Neural cell (in vitro differentiated cells): ENCODE data around the gene GCK.

Experiments
- CTCF ChIP-seq: fragments of 450-650 bp; IDR thresholded peaks from 2 replicates; pipeline ENCODE4 v1.5.1; 2014; ENCODE audit warnings: antibody characterized with exemption, mild to moderate bottlenecking, moderate library complexity; ENCODE audit not compliant: poor library complexity, severe bottlenecking
- EP300 ChIP-seq: fragments of 450-650 bp; conservative IDR thresholded peaks from 2 replicates; pipeline ENCODE4 v1.6.1; 2014; ENCODE audit warnings: antibody characterized with exemption, mild to moderate bottlenecking, moderate library complexity; ENCODE audit not compliant: poor library complexity, severe bottlenecking
- EZH2 ChIP-seq: fragments of 200-600, 300-800 bp; shearing (Covaris generic), sonication (generic); IDR thresholded peaks from 2 replicates; pipeline ENCODE4 v1.6.1; 2014; ENCODE audit warnings: antibody characterized with exemption, low read length, borderline replicate concordance, mild to moderate bottlenecking; ENCODE audit not compliant: insufficient read depth, poor library complexity, severe bottlenecking
- MXI1 ChIP-seq: fragments of 450-650 bp; conservative IDR thresholded peaks from 2 replicates; pipeline ENCODE4 v1.6.1; 2014; ENCODE audit warnings: antibody characterized with exemption, mild to moderate bottlenecking; ENCODE audit not compliant: poor library complexity, severe bottlenecking
- POLR2AphosphoS5 ChIP-seq: IDR thresholded peaks from 2 replicates; pipeline ENCODE4 v1.6.1; 2012
- TAF1 ChIP-seq: IDR thresholded peaks from 2 replicates; pipeline ENCODE4 v1.6.1; 2012; ENCODE audit warnings: low read depth

- TF ChIP-seq CTCF (no peak), EP300 (no peak), POLR2AphosphoS5 (no peak), EZH2 (no peak), TAF1 (no peak), MXI1 (no peak)
Measured at GRCh38 chr7:44155191-44156185, 33.8 kb downstream of the GCK start.
